H1 (cell line): ENCODE measurements around the gene LAMTOR4. TPM values are rescaled to one million over a fixed set of nuclear protein-coding genes. Genes with fewer than 3 reads are reported as not detected.

Source experiments
- CTCF ChIA-PET: fragments of 300-600 bp; sonication (Branson Sonifier 250); formaldehyde crosslinking; loops from one replicate; lab custom pipeline; 2021; ENCODE audit not compliant: partially characterized antibody; lab: Charles Lee
- POLR2A ChIA-PET: fragments of 300-600 bp; sonication (Branson Sonifier 250); formaldehyde crosslinking; loops from one replicate; lab custom pipeline; 2021; ENCODE audit warnings: inconsistent platforms; ENCODE audit not compliant: partially characterized antibody; lab: Charles Lee
- DNase-seq, 2 experiments: peaks; one replicate each; pipeline versions ENCODE4 v3.0.0 to v3.0.0-alpha.2; 2010 to 2022; ENCODE audit warnings: low spot score in 2 of 2, low read depth in 1 of 2, mixed read lengths in 1 of 2
- FAIRE-seq: peaks from 2 replicates; lab custom pipeline; 2011; peaks lifted over from hg19 to GRCh38; lab: Jason Lieb, UNC
- H2AFZ ChIP-seq: 2 replicates; pipeline ENCODE4 v1.8.1; 2012; ENCODE audit warnings: low read length, inconsistent platforms
- H2AK5ac ChIP-seq: 2 replicates; pipeline ENCODE4 v1.6.1; 2013; ENCODE audit warnings: low read depth, low read length
- H2BK120ac ChIP-seq: replicated peaks from 2 replicates; pipeline ENCODE3; 2013; ENCODE audit warnings: low read depth, low read length, inconsistent platforms
- H2BK12ac ChIP-seq: 2 replicates; pipeline ENCODE4 v1.6.1; 2013; ENCODE audit warnings: low read depth, low read length
- H2BK15ac ChIP-seq: 2 replicates; pipeline ENCODE4 v1.6.1; 2013; ENCODE audit warnings: low read length
- H2BK20ac ChIP-seq: 2 replicates; pipeline ENCODE4 v1.6.1; 2013; ENCODE audit warnings: low read length
- H2BK5ac ChIP-seq: 2 replicates; pipeline ENCODE4 v1.6.1; 2013; ENCODE audit warnings: low read depth, low read length
- H3K14ac ChIP-seq: 2 replicates; pipeline ENCODE4 v1.6.1; 2013; ENCODE audit warnings: inconsistent platforms; ENCODE audit not compliant: insufficient read length
- H3K18ac ChIP-seq: 2 replicates; pipeline ENCODE4 v1.6.1; 2013; ENCODE audit warnings: low read length; ENCODE audit errors: extremely low read depth
- H3K23ac ChIP-seq: 2 replicates; pipeline ENCODE4 v1.6.1; 2013; ENCODE audit warnings: inconsistent platforms; ENCODE audit not compliant: insufficient read length
- H3K23me2 ChIP-seq: 2 replicates; pipeline ENCODE4 v1.6.1; 2013; ENCODE audit warnings: low read depth, low read length
- H3K27ac ChIP-seq: 2 replicates; pipeline ENCODE4 v1.6.1; 2011; ENCODE audit warnings: low read depth, low read length, inconsistent platforms
- H3K27me3 ChIP-seq, 4 experiments: replicated peaks in 1 of 4; 1 replicate in 1 of 4; 2 replicates in 3 of 4; pipeline versions ENCODE4 v1.6.1 to v1.8.1; 2011 to 2013; ENCODE audit warnings: low read length in 3 of 4, mild to moderate bottlenecking in 3 of 4, inconsistent platforms in 2 of 4, mixed read lengths in 2 of 4, moderate library complexity in 1 of 4; ENCODE audit not compliant: control insufficient read depth in 3 of 4, insufficient read depth in 3 of 4; ENCODE audit errors: extremely low read depth in 1 of 4
- H3K36me3 ChIP-seq, 4 experiments: 2 replicates each; pipeline versions ENCODE4 v1.6.1 to v1.8.1; 2011 to 2013; ENCODE audit warnings: mild to moderate bottlenecking in 4 of 4, low read length in 3 of 4, moderate library complexity in 2 of 4, control low read depth in 1 of 4, inconsistent platforms in 1 of 4; ENCODE audit not compliant: insufficient read depth in 4 of 4, control insufficient read depth in 2 of 4
- H3K4ac ChIP-seq: replicated peaks from 2 replicates; pipeline ENCODE3; 2013; ENCODE audit warnings: low read length, low read depth, mixed read lengths, inconsistent platforms; ENCODE audit not compliant: insufficient read length
- H3K4me1 ChIP-seq, 4 experiments: replicated peaks in 1 of 4; 1 replicate in 1 of 4; 2 replicates in 3 of 4; pipeline versions ENCODE4 v1.6.1 to v1.8.1; 2011 to 2013; ENCODE audit warnings: low read length in 3 of 4, inconsistent platforms in 2 of 4, mixed read lengths in 1 of 4; ENCODE audit not compliant: insufficient read depth in 4 of 4, control insufficient read depth in 3 of 4
- H3K4me2 ChIP-seq, 2 experiments: 2 replicates each; pipeline versions ENCODE4 v1.6.1 to v1.8.1; 2011 to 2013; ENCODE audit warnings: low read depth in 2 of 2, low read length in 2 of 2, control low read depth in 1 of 2, inconsistent platforms in 1 of 2, mild to moderate bottlenecking in 1 of 2; ENCODE audit not compliant: insufficient read depth in 1 of 2
- H3K4me3 ChIP-seq, 4 experiments: fragments of 200-600, 300-600 bp in 1 of 4; sonication (generic), shearing (Covaris generic), sonication (Bioruptor Twin) in 1 of 4; 2 replicates each; pipeline versions ENCODE4 v1.5.1 to v1.8.1; 2011 to 2016; ENCODE audit warnings: low read length in 4 of 4, low read depth in 3 of 4, control low read depth in 2 of 4, inconsistent platforms in 2 of 4, mild to moderate bottlenecking in 2 of 4, mixed read lengths in 1 of 4, moderate library complexity in 1 of 4; ENCODE audit not compliant: insufficient read depth in 2 of 4; ENCODE audit errors: extremely low read depth in 1 of 4
- H3K56ac ChIP-seq: replicated peaks from 2 replicates; pipeline ENCODE3; 2013; ENCODE audit warnings: low read depth, mild to moderate bottlenecking, mixed read lengths, low read length, inconsistent platforms; ENCODE audit not compliant: insufficient read length
- H3K79me1 ChIP-seq: 2 replicates; pipeline ENCODE4 v1.6.1; 2013; ENCODE audit warnings: low read depth, low read length, control low read depth
- H3K79me2 ChIP-seq, 2 experiments: 2 replicates each; pipeline versions ENCODE4 v1.6.1 to v1.8.1; 2012 to 2013; ENCODE audit warnings: low read length in 2 of 2, mild to moderate bottlenecking in 2 of 2, inconsistent platforms in 1 of 2; ENCODE audit not compliant: insufficient read depth in 2 of 2, control insufficient read depth in 1 of 2
- H3K9ac ChIP-seq, 4 experiments: replicated peaks in 1 of 4; 1 replicate in 1 of 4; 2 replicates in 3 of 4; pipeline versions ENCODE4 v1.6.1 to v1.8.1; 2011 to 2013; ENCODE audit warnings: low read depth in 3 of 4, low read length in 3 of 4, control low read depth in 2 of 4, mild to moderate bottlenecking in 2 of 4, moderate library complexity in 2 of 4, inconsistent platforms in 1 of 4; ENCODE audit errors: extremely low read depth in 1 of 4
- H3K9me3 ChIP-seq, 2 experiments: 2 replicates each; pipeline versions ENCODE4 v1.6.1 to v1.8.1; 2012 to 2013; ENCODE audit warnings: mild to moderate bottlenecking in 2 of 2, moderate library complexity in 2 of 2, control low read depth in 1 of 2, inconsistent platforms in 1 of 2, low read depth in 1 of 2, low read length in 1 of 2, mixed read lengths in 1 of 2; ENCODE audit not compliant: insufficient read depth in 2 of 2
- H4K20me1 ChIP-seq, 2 experiments: replicated peaks in 1 of 2; 2 replicates each; pipeline versions ENCODE3 to v1.8.1; 2011 to 2013; ENCODE audit warnings: inconsistent platforms in 2 of 2, low read length in 2 of 2, mild to moderate bottlenecking in 1 of 2; ENCODE audit not compliant: insufficient read depth in 2 of 2, control insufficient read depth in 1 of 2
- H4K5ac ChIP-seq: 2 replicates; pipeline ENCODE4 v1.6.1; 2013; ENCODE audit warnings: low read length, low read depth, mixed read lengths, inconsistent platforms; ENCODE audit not compliant: insufficient read length
- H4K8ac ChIP-seq: 2 replicates; pipeline ENCODE4 v1.8.0; 2013; ENCODE audit warnings: mild to moderate bottlenecking, moderate library complexity, low read length, inconsistent platforms; ENCODE audit not compliant: insufficient read depth; ENCODE audit errors: extremely low read depth
- H4K91ac ChIP-seq: replicated peaks from 2 replicates; pipeline ENCODE3; 2013; ENCODE audit warnings: low read length, mixed read lengths, inconsistent platforms; ENCODE audit not compliant: insufficient read length
- CREB1 ChIP-seq: IDR thresholded peaks from 2 replicates; pipeline ENCODE4 v1.6.1; 2012; ENCODE audit warnings: inconsistent platforms
- KDM1A ChIP-seq: fragments of 200-600, 300-600 bp; sonication (generic); IDR thresholded peaks from 2 replicates; pipeline ENCODE4 v1.7.1; 2016; ENCODE audit warnings: mild to moderate bottlenecking, low read length, borderline replicate concordance
- KDM4A ChIP-seq: IDR thresholded peaks from one replicate; pipeline ENCODE4 v1.7.1; 2012; ENCODE audit warnings: low read depth, mild to moderate bottlenecking, moderate library complexity, low read length, inconsistent platforms; ENCODE audit not compliant: severe bottlenecking
- KDM5A ChIP-seq: fragments of 200-600 bp; IDR thresholded peaks from 2 replicates; pipeline ENCODE4 v1.7.1; 2012; ENCODE audit warnings: mild to moderate bottlenecking, low read length, inconsistent platforms, mixed read lengths
- TAF7 ChIP-seq: optimal IDR thresholded peaks from 2 replicates; pipeline ENCODE3; 2011; ENCODE audit warnings: low read depth, mild to moderate bottlenecking, inconsistent platforms, low read length, moderate library complexity, borderline replicate concordance
- USF2 ChIP-seq: IDR thresholded peaks from 2 replicates; pipeline ENCODE4 v1.6.1; 2011; ENCODE audit warnings: low read length, improper control_type of control experiment
- WGBS, 2 experiments: shearing (Covaris generic) in 1 of 2; methylation state at CpG; one replicate each; pipeline versions ENCODE4 v1.1.6 to v1.1.7; 2013 to 2015; ENCODE audit warnings: low lambda C conversion rate in 2 of 2, mixed read lengths in 2 of 2, inconsistent platforms in 1 of 2, low coverage in 1 of 2, missing lambda C conversion rate in 1 of 2; ENCODE audit not compliant: insufficient replicate concordance in 2 of 2, insufficient coverage in 1 of 2, insufficient read length in 1 of 2; ENCODE audit errors: extremely low coverage in 1 of 2, missing lambda C conversion rate in 1 of 2; 5-methylcytosine and 5-hydroxymethylcytosine counted together
- polyA plus RNA-seq, 7 experiments: library from polyadenylated mRNA; depleted of rRNA in 3 of 7; stranded (reverse) in 5 of 7; unstranded in 2 of 7; fragments of >200 nt in 5 of 7; fragments of 200-250 nt in 2 of 7; gene quantifications; 1 replicate in 5 of 7; 2 replicates in 1 of 7; 4 replicates in 1 of 7; pipeline versions ENCODE4 v1.2.1 to v1.2.3, GENCODE V29; 2011 to 2013; ENCODE audit warnings: missing spikeins in 2 of 7, mixed read lengths in 2 of 7
- total RNA-seq: library from RNA; stranded (reverse); fragmentation: NEBNext Ultra II Directional; extraction: Animal tissue kit (Norgen Biotek cat#: 25700); gene quantifications from 2 replicates; pipeline ENCODE4 v1.2.1, GENCODE V29; 2021

The LAMTOR4 gene
- total and polyA plus RNA-seq, 2 of the 8 experiments (the other 6 are each of a cell fraction or from before 2014, with no cell fraction given): 153 to 622 TPM

- H4K8ac ChIP-seq: no peak overlapping the region
- H3K23ac ChIP-seq: no peak overlapping the region
- H3K56ac ChIP-seq: peak overlapping the region; percentile 67
- no peaks in the 10 kb centered on the region for H3K9me3 ChIP-seq
- FAIRE-seq: no peak
- peak overlapping the region in 1 of 4 experiments; percentile 31; a peak in 2 of 7 replicates for H3K9ac ChIP-seq
- WGBS, 2 experiments: 15% methylated on average over 11 of the region's 11 CpGs; no CpG with 5 or more reads in 1 of the 2 experiments
- H2AK5ac ChIP-seq: no peak overlapping the region
- ChIA-PET POLR2A (interaction anchor here (0.7 to 11.0 kb wide), 21 partner anchors 9 to 261 kb away, joined by 3 to 145 read pairs (median 4); partner anchors contain the start of genes AP4M1, GPC2, LAMTOR4 and MBLAC1), CTCF (interaction anchor here (0.7 to 11.2 kb wide), 11 partner anchors 10 to 54 kb away, joined by 3 to 94 read pairs (median 5); partner anchors contain the start of genes GPC2 and STAG3)
- peaks cover 0 to 3% of the 10 kb centered on the region in 2 experiments for H4K20me1 ChIP-seq
- H2AFZ ChIP-seq: 0 out of 2 replicates have a peak overlapping the region, but pooled peaks have one; percentile 18
- H3K79me2 ChIP-seq: no peaks in the 10 kb centered on the region
- peaks cover 14% of the 10 kb centered on the region; the same call in 1 of the 2 replicates for H3K23me2 ChIP-seq
- H3K18ac ChIP-seq: no peak overlapping the region; the same call in 1 of the 2 replicates
- H3K27ac ChIP-seq: no peak overlapping the region
- H2BK120ac ChIP-seq: no peak overlapping the region
- no peaks in the 10 kb centered on the region; the same call in 1 of the 2 replicates for H3K79me1 ChIP-seq
- no peak overlapping the region for H3K14ac ChIP-seq
- H2BK15ac ChIP-seq: no peak overlapping the region
- peak overlapping the region; percentile 86 to 89 for H3K4me2 ChIP-seq
- peak overlapping the region; percentile 9; the same call in 1 of the 2 replicates for H2BK5ac ChIP-seq
- peaks cover 11 to 29% (median 18%) of the 10 kb centered on the region in 4 experiments for H3K4me1 ChIP-seq
- no peak overlapping the region for H3K4ac ChIP-seq
- no peak overlapping the region for H2BK20ac ChIP-seq
- no peak overlapping the region for H4K5ac ChIP-seq
- peaks cover 0 to 10% (median 2%) of the 10 kb centered on the region in 4 experiments; a peak in 1 of 7 replicates for H3K27me3 ChIP-seq
- peak overlapping the region; percentile 47 to 77 (median 63); a peak in 7 of 8 replicates for H3K4me3 ChIP-seq
- H3K36me3 ChIP-seq: no peaks in the 10 kb centered on the region
- H4K91ac ChIP-seq: no peak overlapping the region
- no peak for TF ChIP-seq USF2
- no peak for TF ChIP-seq KDM1A
- no peak for TF ChIP-seq KDM5A
- peak; percentile 60 for TF ChIP-seq KDM4A
- no peak for TF ChIP-seq TAF7
- TF ChIP-seq CREB1: no peak
- TF ChIP-seq, all 59 proteins: peak for 1
- H2BK12ac ChIP-seq: 0 out of 2 replicates have a peak overlapping the region, but pooled peaks have one; percentile 11
- DNase-seq: no peak
Measured at GRCh38 chr7:100167912-100168323, 19.2 kb downstream of the LAMTOR4 start.
